Activated CD8-positive, alpha-beta T cell treated with anti-CD3 and anti-CD28 coated beads, Interleukin-2, amount 10 ng/mL, durations not matched to agents 7 days and 5 days (primary cell): ENCODE measurements around the gene VEZF1. TPM values are rescaled to one million over a fixed set of nuclear protein-coding genes. Genes with fewer than 3 reads are reported as not detected.

Experiments used
- ATAC-seq: fragments of 150-1000 bp; cut with Tn5 transposase; one replicate; pipeline ENCODE4 v1.10.0; 2021; ENCODE audit warnings: moderate library complexity
- CTCF ChIA-PET: fragments of 350-600 bp; sonication (Branson Sonifier 250); formaldehyde crosslinking; loops from one replicate; lab custom pipeline; 2021; ENCODE audit warnings: antibody characterized with exemption; lab: Charles Lee
- POLR2A ChIA-PET: fragments of 350-600 bp; sonication (Branson Sonifier 250); formaldehyde crosslinking; loops from one replicate; lab custom pipeline; 2021; ENCODE audit warnings: antibody characterized with exemption; lab: Charles Lee
- DNase-seq: peaks from one replicate; pipeline ENCODE4 v3.0.0-alpha.2; 2020
- H3K27ac Mint-ChIP-seq: one replicate; pipeline ENCODE4 v1.8.0; 2021; ENCODE audit warnings: mild to moderate bottlenecking, mixed read lengths
- H3K27me3 Mint-ChIP-seq: one replicate; pipeline ENCODE4 v1.8.0; 2021; ENCODE audit warnings: low read depth, mixed read lengths
- H3K36me3 Mint-ChIP-seq: one replicate; pipeline ENCODE4 v1.8.0; 2021; ENCODE audit warnings: low read depth, mixed read lengths
- H3K4me1 Mint-ChIP-seq: one replicate; pipeline ENCODE4 v1.8.0; 2021; ENCODE audit warnings: low read depth, mixed read lengths
- H3K4me3 Mint-ChIP-seq: one replicate; pipeline ENCODE4 v1.8.0; 2021; ENCODE audit warnings: mild to moderate bottlenecking, mixed read lengths
- H3K9me3 Mint-ChIP-seq: one replicate; pipeline ENCODE4 v1.8.0; 2022; ENCODE audit warnings: mixed read lengths; ENCODE audit not compliant: insufficient read depth
- total RNA-seq, 2 experiments: library from RNA; stranded (reverse); gene quantifications; one replicate each; pipeline ENCODE4 v1.2.3, GENCODE V29; 2021

The VEZF1 gene
- total RNA-seq, 2 experiments from 2014 or later, result 37.5 to 37.6 TPM

DNA sequence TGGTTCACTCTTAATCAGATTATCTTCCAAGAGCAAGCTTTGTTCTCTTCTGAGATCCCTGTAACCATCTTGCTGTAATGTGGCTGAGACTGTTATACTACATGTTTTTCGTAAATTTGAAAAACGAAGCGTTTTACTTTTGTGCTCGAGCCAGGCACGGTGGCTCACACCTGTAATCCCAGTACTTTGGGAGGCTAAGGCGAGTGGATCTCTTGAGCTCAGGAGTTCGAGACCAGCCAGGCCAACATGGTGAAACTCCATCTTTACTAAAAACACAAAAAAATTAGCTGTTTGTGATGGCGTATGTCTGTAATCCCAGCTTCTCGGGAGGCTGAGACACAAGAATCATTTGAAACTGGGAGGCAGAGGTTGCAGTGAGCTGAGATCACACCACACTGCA lies 40.7 kb downstream of the VEZF1 start:
- Mint-ChIP-seq H3K27me3 (peaks cover 48% of the 10 kb centered on the region), H3K36me3 (no peaks in the 10 kb centered on the region), H3K9me3 (no peaks in the 10 kb centered on the region), H3K27ac (no peak overlapping the region), H3K4me3 (peak overlapping the region; percentile 52), H3K4me1 (peaks cover 41% of the 10 kb centered on the region)
- CTCF ChIA-PET, result interaction anchor here (0.8 to 3.2 kb wide), 10 partner anchors 9 to 225 kb away, joined by 3 to 16 read pairs (median 6); no protein-coding TSS in a partner anchor
- POLR2A ChIA-PET, result interaction anchor here (0.6 kb wide), 1 partner anchor 806 kb away, joined by 3 read pairs; no protein-coding TSS in a partner anchor
- DNase-seq (no peak), ATAC-seq (no peak)

DNA sequence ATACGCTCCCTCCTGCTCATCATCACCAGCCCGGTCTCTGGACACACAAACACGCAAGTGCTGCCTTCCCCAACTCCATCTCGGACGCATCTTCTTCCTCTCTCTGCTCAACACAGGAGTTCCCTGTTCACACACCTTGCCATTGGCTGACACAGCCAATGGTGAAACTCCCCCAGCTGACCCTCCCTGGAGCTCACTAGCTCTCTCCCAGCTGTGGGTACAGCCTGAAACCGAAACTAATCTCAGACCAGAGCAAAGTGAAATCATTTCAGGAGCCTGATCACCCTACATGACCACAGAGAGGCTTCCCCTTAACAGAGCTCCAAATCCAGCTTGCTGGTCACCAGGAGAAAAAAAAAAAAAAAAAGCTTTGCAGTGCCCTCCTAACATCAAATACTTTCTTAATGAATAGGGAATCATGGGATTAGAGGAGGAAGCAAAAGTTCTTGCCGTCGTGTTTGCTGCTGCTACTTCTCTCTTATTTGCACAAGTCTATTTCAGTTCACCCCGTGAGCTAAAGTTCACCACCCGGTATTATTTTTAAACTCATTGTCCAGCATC lies 41.2 kb downstream of the VEZF1 start:
- DNase-seq (peak; percentile 60), ATAC-seq (peak; percentile 91)
- ChIA-PET POLR2A (interaction anchor here (0.6 kb wide), 1 partner anchor 807 kb away, joined by 3 read pairs; no protein-coding TSS in a partner anchor), CTCF (interaction anchor here (0.6 to 3.2 kb wide), 12 partner anchors 9 to 226 kb away, joined by 3 to 16 read pairs (median 4); no protein-coding TSS in a partner anchor)
- no peaks in the 10 kb centered on the region for H3K9me3 Mint-ChIP-seq
- H3K36me3 Mint-ChIP-seq, result no peaks in the 10 kb centered on the region
- H3K27ac Mint-ChIP-seq, result no peak overlapping the region
- peaks cover 47% of the 10 kb centered on the region for H3K27me3 Mint-ChIP-seq
- peaks cover 40% of the 10 kb centered on the region for H3K4me1 Mint-ChIP-seq
- H3K4me3 Mint-ChIP-seq, result peak overlapping the region; percentile 52

DNA sequence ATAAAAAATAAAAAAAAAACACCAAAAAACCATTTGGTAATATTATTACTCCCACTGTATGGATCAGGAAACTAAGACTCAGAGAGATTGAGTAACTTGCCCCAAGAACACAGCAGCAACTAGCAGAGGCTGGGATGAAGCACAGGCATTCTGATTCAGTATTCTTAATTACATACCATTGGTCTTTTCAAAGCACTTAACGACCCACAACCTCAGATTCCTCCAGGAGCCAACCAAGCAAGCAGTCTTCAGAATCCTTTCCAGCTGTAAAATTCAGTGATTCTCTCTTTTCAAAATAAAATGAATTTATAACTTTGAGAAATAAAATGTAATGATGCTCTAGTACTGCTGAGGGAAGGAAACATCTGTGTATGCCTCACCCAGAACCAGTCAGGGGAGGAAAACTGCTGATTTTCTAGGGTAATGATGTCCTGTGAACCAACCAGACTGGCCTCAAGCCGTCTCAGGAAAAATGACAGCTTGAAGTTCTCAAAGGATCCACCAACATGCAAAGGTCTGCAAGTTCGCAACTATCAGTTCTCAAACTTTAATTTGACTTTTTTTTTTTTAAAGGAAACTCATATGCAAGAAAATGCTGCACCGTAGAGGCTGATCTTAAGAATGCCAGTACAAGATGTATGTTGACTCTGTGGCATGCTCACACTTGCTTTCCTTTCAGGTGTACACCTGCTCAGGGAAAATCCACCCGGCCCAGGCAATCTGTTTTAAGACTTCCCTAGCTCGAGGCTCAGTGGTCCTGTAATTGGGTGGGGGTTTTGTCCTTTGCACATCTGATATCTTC lies 41.9 kb downstream of the VEZF1 start:
- POLR2A ChIA-PET, result interaction anchor here (0.6 kb wide), 1 partner anchor 583 kb away, joined by 3 read pairs; no protein-coding TSS in a partner anchor
- ATAC-seq, result peak; percentile 40

DNA sequence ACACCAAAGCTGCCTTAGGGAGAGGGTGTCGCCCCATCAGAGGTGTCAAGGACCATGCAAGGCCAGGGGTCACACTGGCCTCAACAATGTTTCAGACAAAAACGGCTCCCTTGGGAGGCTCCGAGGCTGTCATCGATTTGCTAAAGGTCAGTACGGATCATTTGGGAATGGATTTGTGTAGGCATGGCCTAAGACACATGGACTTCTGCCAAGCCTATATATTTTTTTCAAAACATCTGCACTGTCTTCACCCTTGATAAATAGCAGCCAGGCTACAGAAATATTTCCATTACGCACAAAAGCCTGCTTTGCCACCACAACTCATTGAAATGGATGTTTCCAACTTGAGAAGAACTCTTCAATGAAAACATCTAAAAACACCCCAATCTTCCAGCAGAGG lies 43.1 kb downstream of the VEZF1 start:
- ChIA-PET POLR2A (no interaction called here), CTCF (interaction anchor here (1.3 kb wide), 1 partner anchor 11 kb away, joined by 4 read pairs; the partner anchor contains the start of gene CUEDC1)
- Mint-ChIP-seq H3K27me3 (peaks cover 47% of the 10 kb centered on the region), H3K27ac (no peak overlapping the region), H3K36me3 (no peaks in the 10 kb centered on the region), H3K4me1 (peaks cover 35% of the 10 kb centered on the region), H3K4me3 (no peak overlapping the region), H3K9me3 (no peaks in the 10 kb centered on the region)
- DNase-seq (no peak), ATAC-seq (no peak)

More for the DNA sequence above, 41.9 kb downstream of the VEZF1 start:
- Mint-ChIP-seq H3K27ac (no peak overlapping the region), H3K4me1 (peaks cover 37% of the 10 kb centered on the region), H3K27me3 (peaks cover 47% of the 10 kb centered on the region), H3K36me3 (no peaks in the 10 kb centered on the region), H3K4me3 (peak overlapping the region; percentile 52), H3K9me3 (no peaks in the 10 kb centered on the region)
- CTCF ChIA-PET, result interaction anchor here (0.6 to 3.2 kb wide), 10 partner anchors 9 to 226 kb away, joined by 3 to 16 read pairs (median 3); partner anchors contain the start of gene CUEDC1
- no peak for DNase-seq

DNA sequence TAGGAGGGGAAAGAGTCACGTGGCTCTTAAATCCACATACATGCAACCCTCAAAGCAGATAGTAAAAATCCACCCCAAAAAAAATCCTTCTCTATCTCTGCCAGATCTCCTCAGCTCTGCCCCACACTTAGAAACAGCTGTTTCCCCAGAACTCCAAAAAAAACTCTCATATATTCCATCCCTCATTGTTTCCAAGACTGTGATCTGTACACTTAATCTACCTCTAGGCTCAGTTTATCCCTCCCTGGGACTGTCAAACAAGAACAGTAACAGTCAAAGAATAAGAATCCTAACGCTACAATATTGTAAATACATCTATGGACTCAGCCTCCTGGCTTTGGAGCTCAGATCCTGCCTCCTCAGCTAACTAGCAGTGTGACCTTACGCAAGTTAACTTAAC lies 44.4 kb downstream of the VEZF1 start:
- CTCF ChIA-PET, result interaction anchor here (1.2 kb wide), 1 partner anchor 51 kb away, joined by 4 read pairs; no protein-coding TSS in a partner anchor
- H3K27me3 Mint-ChIP-seq, result peaks cover 44% of the 10 kb centered on the region
- H3K4me1 Mint-ChIP-seq, result peaks cover 30% of the 10 kb centered on the region
- no peaks in the 10 kb centered on the region for H3K36me3 Mint-ChIP-seq
- ATAC-seq, result no peak
- POLR2A ChIA-PET, result no interaction called here
- no peak for DNase-seq
- no peak overlapping the region for H3K27ac Mint-ChIP-seq
- H3K9me3 Mint-ChIP-seq, result no peaks in the 10 kb centered on the region
- no peak overlapping the region for H3K4me3 Mint-ChIP-seq

DNA sequence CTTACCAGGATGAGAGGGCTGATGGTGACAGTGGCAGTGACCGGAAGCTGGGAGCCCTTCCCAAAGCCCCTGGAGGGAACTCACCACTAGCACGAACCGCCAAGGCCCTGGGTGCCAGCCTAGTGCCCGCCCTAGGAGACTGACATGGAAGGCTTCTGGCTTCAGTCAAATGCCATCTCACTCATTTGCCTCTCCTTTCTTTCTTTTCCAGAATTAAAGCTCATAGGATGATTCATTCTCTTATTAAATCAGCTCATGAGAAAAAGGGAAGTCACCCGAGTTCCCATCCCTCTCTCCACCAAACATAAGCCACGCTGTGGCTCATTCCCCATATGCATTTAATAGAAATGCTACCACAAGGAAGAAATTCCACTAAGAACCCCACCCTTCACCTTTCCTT lies 44.9 kb downstream of the VEZF1 start:
- DNase-seq (no peak), ATAC-seq (no peak)
- CTCF ChIA-PET, result interaction anchor here (1.2 kb wide), 1 partner anchor 50 kb away, joined by 4 read pairs; no protein-coding TSS in a partner anchor
- peaks cover 43% of the 10 kb centered on the region for H3K27me3 Mint-ChIP-seq
- POLR2A ChIA-PET, result no interaction called here
- H3K9me3 Mint-ChIP-seq, result no peaks in the 10 kb centered on the region
- no peak overlapping the region for H3K4me3 Mint-ChIP-seq
- H3K36me3 Mint-ChIP-seq, result no peaks in the 10 kb centered on the region
- H3K4me1 Mint-ChIP-seq, result peaks cover 25% of the 10 kb centered on the region
- H3K27ac Mint-ChIP-seq, result no peak overlapping the region

DNA sequence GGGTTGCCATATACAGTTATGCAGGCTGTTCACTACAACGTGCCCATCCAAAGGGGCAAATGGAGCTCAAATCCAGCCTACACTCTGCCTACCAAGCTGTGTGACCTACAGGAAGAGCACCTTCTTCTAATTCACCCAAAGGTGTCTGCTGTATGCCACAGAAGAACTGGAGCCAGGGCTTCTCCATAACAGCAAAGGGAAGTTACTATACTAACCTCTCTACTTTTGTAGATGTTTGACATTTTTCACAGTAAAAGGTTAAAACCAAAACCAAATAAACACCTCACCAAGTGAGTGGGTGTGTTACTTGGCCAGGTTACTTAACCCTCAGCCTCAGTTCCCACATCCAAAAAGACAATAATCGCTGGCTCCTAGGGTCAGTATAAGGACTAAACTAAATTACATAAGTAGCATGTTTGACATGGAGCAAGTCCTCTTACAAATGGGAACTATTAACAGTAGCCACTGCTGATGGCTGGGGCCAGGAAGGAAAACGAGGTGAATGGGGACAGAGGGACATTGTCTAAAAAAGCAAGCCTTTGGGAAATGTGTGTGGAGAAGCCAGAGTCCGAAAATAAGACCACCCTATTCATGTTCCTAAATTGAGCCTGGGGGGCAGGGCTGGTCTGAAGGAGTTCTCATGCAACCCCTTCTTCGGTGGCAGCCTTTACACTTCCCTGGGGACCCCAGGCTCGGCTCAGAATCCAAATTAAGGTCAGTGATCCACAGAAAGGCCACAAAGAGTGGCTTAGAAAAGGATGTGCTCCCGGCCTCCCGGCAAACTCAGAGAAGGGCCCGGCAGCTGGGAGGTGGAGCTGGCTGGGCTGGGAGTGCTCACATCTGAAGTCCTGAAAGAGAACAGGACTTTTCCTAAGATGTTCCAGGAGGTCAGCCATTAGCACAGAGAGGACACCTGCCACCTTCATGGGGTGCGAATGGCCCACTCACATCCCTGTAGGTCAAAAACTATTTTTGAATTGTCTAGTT lies 46.4 kb downstream of the VEZF1 start:
- Mint-ChIP-seq H3K27ac (no peak overlapping the region), H3K4me3 (no peak overlapping the region), H3K36me3 (no peaks in the 10 kb centered on the region), H3K9me3 (no peaks in the 10 kb centered on the region), H3K4me1 (peaks cover 16% of the 10 kb centered on the region), H3K27me3 (peaks cover 39% of the 10 kb centered on the region)
- ATAC-seq (no peak), DNase-seq (no peak)
- POLR2A ChIA-PET, result no interaction called here
- CTCF ChIA-PET, result no interaction called here

DNA sequence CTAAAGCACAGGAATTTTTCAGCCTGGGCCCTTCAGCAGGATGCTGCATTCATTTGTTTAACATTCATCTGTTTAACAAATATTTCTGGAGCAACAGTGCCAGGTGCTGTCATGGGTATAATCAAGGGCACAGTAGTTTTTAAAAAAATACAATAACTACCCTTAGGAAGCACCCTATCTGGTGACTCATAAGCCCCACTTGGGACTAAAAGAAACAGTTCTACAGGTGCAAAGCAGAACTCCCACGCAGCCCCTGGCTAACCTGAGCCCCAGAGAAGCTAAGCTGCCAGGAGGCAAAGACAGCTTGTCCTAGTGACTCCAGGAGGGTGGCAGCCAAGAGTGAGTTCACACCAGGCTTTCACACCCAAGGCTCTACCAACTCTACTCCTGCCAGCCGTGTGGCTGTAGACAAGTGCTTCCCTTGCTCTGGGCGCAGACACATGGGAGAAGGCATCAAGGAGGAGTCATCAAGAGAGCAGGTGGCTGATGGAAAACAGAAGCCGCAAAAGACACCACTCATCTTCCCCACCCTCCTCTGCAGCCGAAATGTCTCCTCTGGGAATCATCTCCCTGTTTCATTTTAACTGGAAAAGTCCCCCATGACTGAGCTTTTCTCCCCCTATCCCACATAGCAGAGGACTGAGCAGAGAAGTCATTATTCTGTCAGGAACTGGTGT lies 47.3 kb downstream of the VEZF1 start:
- Mint-ChIP-seq H3K9me3 (no peaks in the 10 kb centered on the region), H3K27ac (no peak overlapping the region), H3K36me3 (no peaks in the 10 kb centered on the region), H3K4me1 (peaks cover 11% of the 10 kb centered on the region), H3K27me3 (peaks cover 34% of the 10 kb centered on the region), H3K4me3 (no peak overlapping the region)
- POLR2A ChIA-PET, result no interaction called here
- DNase-seq (no peak), ATAC-seq (no peak)
- CTCF ChIA-PET, result interaction anchor here (1.8 kb wide), 1 partner anchor 232 kb away, joined by 5 read pairs; no protein-coding TSS in a partner anchor

DNA sequence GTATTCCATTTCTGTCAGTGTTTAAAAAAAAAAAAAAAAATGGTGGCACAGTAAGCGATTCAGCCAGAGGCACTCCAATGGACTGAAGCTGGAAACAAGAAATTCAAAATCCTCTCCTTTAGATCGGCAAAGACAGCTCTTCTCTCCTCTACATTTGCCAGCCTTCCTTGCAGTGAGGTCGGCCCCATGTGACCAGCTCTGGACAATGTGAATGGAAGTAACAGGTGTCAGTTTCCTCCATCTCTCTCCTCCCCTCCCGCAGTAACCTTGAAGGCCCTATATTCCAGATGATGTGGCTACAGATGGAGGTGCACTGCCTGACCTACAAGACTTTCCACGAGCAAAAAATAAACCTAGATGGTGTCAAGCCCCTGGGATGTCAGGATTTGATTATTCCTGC lies 47.8 kb downstream of the VEZF1 start:
- peaks cover 11% of the 10 kb centered on the region for H3K4me1 Mint-ChIP-seq
- ChIA-PET CTCF (interaction anchor here (0.7 to 1.8 kb wide), 8 partner anchors 12 to 232 kb away, joined by 3 to 6 read pairs (median 4); no protein-coding TSS in a partner anchor), POLR2A (no interaction called here)
- H3K9me3 Mint-ChIP-seq, result no peaks in the 10 kb centered on the region
- no peak overlapping the region for H3K4me3 Mint-ChIP-seq
- ATAC-seq (no peak), DNase-seq (no peak)
- peaks cover 29% of the 10 kb centered on the region for H3K27me3 Mint-ChIP-seq
- no peaks in the 10 kb centered on the region for H3K36me3 Mint-ChIP-seq
- no peak overlapping the region for H3K27ac Mint-ChIP-seq

DNA sequence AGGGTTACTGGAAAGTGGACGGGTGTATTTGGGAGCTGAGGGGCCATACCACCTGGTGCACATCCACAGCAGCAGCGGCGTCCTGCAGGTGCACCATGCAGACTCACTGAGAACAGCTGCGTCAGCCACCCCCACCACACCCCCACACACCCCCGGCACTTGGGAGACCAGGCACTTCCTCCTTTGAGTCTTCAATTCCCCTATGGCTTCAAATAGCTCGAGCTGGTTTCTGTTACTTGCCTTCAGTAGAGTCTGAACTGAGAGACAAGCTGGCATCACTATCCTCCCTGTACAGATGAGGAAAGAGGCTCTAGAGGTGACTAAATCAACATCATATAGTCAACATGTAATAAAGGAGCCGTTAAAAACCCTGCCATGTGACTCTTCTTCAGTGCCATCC lies 48.3 kb downstream of the VEZF1 start:
- ChIA-PET POLR2A (no interaction called here), CTCF (interaction anchor here (0.7 to 1.8 kb wide), 9 partner anchors 11 to 233 kb away, joined by 3 to 6 read pairs (median 4); no protein-coding TSS in a partner anchor)
- Mint-ChIP-seq H3K4me3 (no peak overlapping the region), H3K9me3 (no peaks in the 10 kb centered on the region), H3K27ac (no peak overlapping the region), H3K27me3 (peaks cover 27% of the 10 kb centered on the region), H3K36me3 (no peaks in the 10 kb centered on the region), H3K4me1 (peaks cover 11% of the 10 kb centered on the region)
- ATAC-seq, result no peak
- no peak for DNase-seq
